Lung (tissue), 12 donors: ENCODE data around the gene ALDH16A1. TPM values are rescaled to one million over a fixed set of nuclear protein-coding genes. Genes with fewer than 3 reads are reported as not detected.

ENCODE experiments used
- ATAC-seq: fragments of 200-7000 bp; cut with Tn5 transposase; one replicate; pipeline ENCODE4 v1.9.1; 2020; ENCODE audit warnings: moderate number of reproducible peaks; ENCODE audit not compliant: insufficient read depth, low FRiP score
- DNase-seq, 3 donors: peaks; one replicate each; pipeline ENCODE4 v3.0.0-alpha.2; 2013 to 2017
- H3K27ac ChIP-seq, 2 donors: one replicate each; pipeline ENCODE4 v1.5.1; 2013; ENCODE audit warnings: mild to moderate bottlenecking in 2 of 2, moderate library complexity in 2 of 2, control low read depth in 1 of 2, inconsistent platforms in 1 of 2, low read depth in 1 of 2, low read length in 1 of 2
- H3K27me3 ChIP-seq, 3 donors: one replicate each; pipeline ENCODE4 v1.5.1; 2013; ENCODE audit warnings: low read length in 2 of 3; ENCODE audit not compliant: control insufficient read depth in 3 of 3, insufficient read depth in 3 of 3
- H3K36me3 ChIP-seq, 4 donors: one replicate each; pipeline ENCODE4 v1.5.1; 2013; ENCODE audit warnings: low read length in 4 of 4, mild to moderate bottlenecking in 1 of 4, moderate library complexity in 1 of 4; ENCODE audit not compliant: control insufficient read depth in 4 of 4, insufficient read depth in 4 of 4
- H3K4me1 ChIP-seq, 5 donors: one replicate each; pipeline ENCODE4 v1.5.1; 2013; ENCODE audit warnings: low read length in 5 of 5, mild to moderate bottlenecking in 2 of 5, moderate library complexity in 1 of 5; ENCODE audit not compliant: control insufficient read depth in 5 of 5, insufficient read depth in 5 of 5
- H3K4me3 ChIP-seq: one replicate; pipeline ENCODE4 v1.5.1; 2013; ENCODE audit warnings: mild to moderate bottlenecking, control low read depth, moderate library complexity
- H3K9ac ChIP-seq, 2 donors: one replicate each; pipeline ENCODE4 v1.5.1; 2013; ENCODE audit warnings: low read length in 2 of 2, control low read depth in 1 of 2; ENCODE audit not compliant: insufficient read depth in 1 of 2
- H3K9me3 ChIP-seq, 4 donors: one replicate each; pipeline ENCODE4 v1.5.1; 2013; ENCODE audit warnings: low read length in 3 of 4, mild to moderate bottlenecking in 1 of 4, moderate library complexity in 1 of 4; ENCODE audit not compliant: control insufficient read depth in 4 of 4, insufficient read depth in 3 of 4
- WGBS, 2 donors: extraction: QIAGEN DNeasy Blood & Tissue Kit; methylation state at CpG; one replicate each; pipeline ENCODE4 v1.1.7; 2013; 5-methylcytosine and 5-hydroxymethylcytosine counted together
- polyA plus RNA-seq, 2 donors: library from polyadenylated mRNA; stranded (reverse); fragments of 200-250 nt; gene quantifications; one replicate each; pipeline ENCODE4 v1.2.1, GENCODE V29; 2013
- total RNA-seq, 2 donors: library from RNA; depleted of rRNA in 1 of 2; stranded (reverse); fragments of >200 nt in 1 of 2; gene quantifications; one replicate each; pipeline ENCODE4 v1.2.1, GENCODE V29; 2014 to 2021
- TF ChIP-seq, protein P1 (sequence below): IDR thresholded peaks from 2 replicates; pipeline ENCODE4 v1.5.1; 2012; ENCODE audit warnings: mild to moderate bottlenecking; ENCODE audit errors: control extremely low read depth, extremely low read depth
- donor health status: control.
- donor health status: control.
- donor health status: Bipolar disorder and iron deficiency.
- donor health status: healthy.
- donor health status: DM: yes; HTN: yes; CAD: no.

The ALDH16A1 gene
- total and polyA plus RNA-seq, 4 donors = 21.1 to 53.3 (median 37.4) TPM

DNA sequence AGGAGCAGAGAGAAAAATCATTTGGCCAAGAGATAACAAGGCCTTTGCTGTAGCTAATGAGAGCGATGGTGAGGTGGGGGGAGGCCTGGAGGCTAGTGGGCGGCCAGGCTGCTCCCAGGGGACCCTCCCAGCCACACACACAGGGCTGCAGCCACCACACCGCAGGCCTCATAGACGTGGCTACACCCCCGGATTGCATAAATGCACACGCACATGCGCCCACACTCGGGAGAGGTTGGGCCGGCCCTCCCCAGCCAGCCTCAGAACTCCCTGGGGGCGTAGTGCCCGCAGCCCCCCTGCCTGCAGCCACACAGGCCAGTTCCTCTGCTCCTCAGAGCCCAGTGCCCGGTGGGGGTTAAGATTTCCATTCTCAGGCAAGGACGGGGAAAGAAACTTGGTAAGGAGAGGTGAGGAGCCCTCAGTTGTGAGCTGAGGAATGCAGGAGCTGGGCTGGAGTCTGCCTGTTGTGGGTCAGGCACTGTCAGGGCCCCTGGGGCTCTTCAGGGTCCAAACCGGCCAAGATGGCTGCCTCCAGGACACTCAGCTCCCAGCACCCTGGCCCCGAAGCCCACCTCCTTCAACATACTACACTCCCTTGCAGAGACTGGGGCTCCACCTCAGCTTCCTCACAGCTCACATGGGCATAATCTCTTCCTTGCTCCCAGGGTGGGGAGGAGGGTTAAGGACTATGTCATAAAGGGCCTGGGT, 37.8 kb upstream of the ALDH16A1 start:
- H3K9me3 ChIP-seq = no peaks in the 10 kb centered on the region
- no peak overlapping the region for H3K27ac ChIP-seq
- H3K9ac ChIP-seq = no peak overlapping the region
- DNase-seq = no peak
- WGBS, 2 donors = 56 to 68% methylated on average over 14 to 15 of the region's 15 CpGs
- TF ChIP-seq, protein P1, sequence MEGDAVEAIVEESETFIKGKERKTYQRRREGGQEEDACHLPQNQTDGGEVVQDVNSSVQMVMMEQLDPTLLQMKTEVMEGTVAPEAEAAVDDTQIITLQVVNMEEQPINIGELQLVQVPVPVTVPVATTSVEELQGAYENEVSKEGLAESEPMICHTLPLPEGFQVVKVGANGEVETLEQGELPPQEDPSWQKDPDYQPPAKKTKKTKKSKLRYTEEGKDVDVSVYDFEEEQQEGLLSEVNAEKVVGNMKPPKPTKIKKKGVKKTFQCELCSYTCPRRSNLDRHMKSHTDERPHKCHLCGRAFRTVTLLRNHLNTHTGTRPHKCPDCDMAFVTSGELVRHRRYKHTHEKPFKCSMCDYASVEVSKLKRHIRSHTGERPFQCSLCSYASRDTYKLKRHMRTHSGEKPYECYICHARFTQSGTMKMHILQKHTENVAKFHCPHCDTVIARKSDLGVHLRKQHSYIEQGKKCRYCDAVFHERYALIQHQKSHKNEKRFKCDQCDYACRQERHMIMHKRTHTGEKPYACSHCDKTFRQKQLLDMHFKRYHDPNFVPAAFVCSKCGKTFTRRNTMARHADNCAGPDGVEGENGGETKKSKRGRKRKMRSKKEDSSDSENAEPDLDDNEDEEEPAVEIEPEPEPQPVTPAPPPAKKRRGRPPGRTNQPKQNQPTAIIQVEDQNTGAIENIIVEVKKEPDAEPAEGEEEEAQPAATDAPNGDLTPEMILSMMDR = no peak
- no peak for ATAC-seq
- peaks cover 0 to 25% (median 19%) of the 10 kb centered on the region in 3 donors for H3K27me3 ChIP-seq
- no peak overlapping the region for H3K4me3 ChIP-seq
- peaks cover 0 to 8% (median 0%) of the 10 kb centered on the region in 5 donors for H3K4me1 ChIP-seq
- H3K36me3 ChIP-seq = no peaks in the 10 kb centered on the region

DNA sequence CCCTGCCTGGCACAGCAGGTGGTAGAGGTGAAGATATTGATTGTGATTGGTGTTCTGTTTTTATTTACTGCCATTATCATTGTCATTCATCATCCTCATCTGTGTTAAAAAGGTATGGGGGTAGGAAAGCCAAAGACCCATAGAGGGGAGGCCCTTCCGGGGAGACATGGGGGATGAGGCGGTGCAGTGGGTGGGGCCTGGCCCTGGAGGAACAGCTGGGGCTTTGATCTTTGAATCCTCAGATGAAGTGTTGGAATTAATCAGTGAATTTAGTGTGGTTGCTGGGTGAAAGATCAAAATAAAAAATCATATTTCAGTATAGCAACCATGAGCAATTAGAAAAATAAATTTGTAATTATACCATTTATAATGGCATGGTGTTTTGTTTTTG, 37.2 kb upstream of the ALDH16A1 start:
- TF ChIP-seq, protein P1 = no peak

DNA sequence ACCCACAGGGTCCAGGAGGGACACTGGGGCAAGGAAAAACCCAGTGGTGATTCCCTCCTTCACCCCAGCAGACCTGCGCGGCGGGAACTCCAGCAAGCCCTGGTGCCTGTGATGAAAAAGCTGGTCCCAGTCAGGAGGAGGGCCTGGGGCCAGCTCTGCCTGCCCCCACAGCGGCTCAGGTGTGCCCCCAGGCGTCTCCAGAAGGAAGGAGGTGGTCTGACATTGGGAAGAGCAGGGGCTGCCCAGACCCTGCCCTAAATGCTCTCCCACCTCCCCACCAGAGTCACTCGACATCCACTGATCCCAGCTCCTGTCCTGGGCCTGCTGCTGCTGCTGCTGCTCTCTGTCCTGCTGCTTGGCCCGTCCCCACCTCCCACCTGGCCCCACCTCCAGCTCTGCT, 35.9 kb upstream of the ALDH16A1 start:
- Histone ChIP-seq H3K9me3 (no peaks in the 10 kb centered on the region), H3K4me3 (no peak overlapping the region), H3K27ac (no peak overlapping the region), H3K36me3 (no peaks in the 10 kb centered on the region), H3K4me1 (peaks cover 0 to 12% (median 0%) of the 10 kb centered on the region in 5 donors), H3K27me3 (peaks cover under 1 to 35% (median 29%) of the 10 kb centered on the region in 3 donors), H3K9ac (no peak overlapping the region)
- WGBS, 2 donors = 68 to 77% methylated on average over 7 of the region's 7 CpGs
- ATAC-seq = no peak
- TF ChIP-seq, protein P1 = no peak
- DNase-seq = no peak

More for the DNA sequence above, 37.2 kb upstream of the ALDH16A1 start:
- DNase-seq = no peak
- Histone ChIP-seq H3K27me3 (peaks cover 0 to 25% (median 21%) of the 10 kb centered on the region in 3 donors), H3K27ac (no peak overlapping the region), H3K4me3 (no peak overlapping the region), H3K36me3 (no peaks in the 10 kb centered on the region), H3K4me1 (peaks cover 0 to 12% (median 0%) of the 10 kb centered on the region in 5 donors), H3K9ac (no peak overlapping the region), H3K9me3 (no peaks in the 10 kb centered on the region)
- WGBS, 2 donors = 81 to 89% methylated on average over 2 of the region's 2 CpGs
- ATAC-seq = no peak
